NCI-H82 treated with DMSO at 0.1 percent for 48 hours (cell line): ENCODE measurements around the gene FAT3.

Source experiments
- DNase-seq: peaks from one replicate; lab custom pipeline; 2025; ENCODE audit not compliant: unreplicated experiment; lab: John Stamatoyannopoulos, UW

Gene FAT3

GRCh38 chr11:92224407-92225124 is at the start of gene FAT3:
Gene FAT3 (plus strand): TSS chr11:92224818. CDS start chr11:92352113, 127,295 bp downstream.
- DNase-seq = no peak

- DNase-seq = no peak
Observed at GRCh38 chr11:92179017-92179670, 45.5 kb upstream of the FAT3 start.

GRCh38 chr11:92180226-92180625 is 44.4 kb upstream of the FAT3 start:
- no peak for DNase-seq

- DNase-seq = no peak
Observed at GRCh38 chr11:92180664-92181251, 43.9 kb upstream of the FAT3 start.

- no peak for DNase-seq
Observed at GRCh38 chr11:92190535-92191206, 33.9 kb upstream of the FAT3 start.

- no peak for DNase-seq
Observed at GRCh38 chr11:92192141-92192540, 32.5 kb upstream of the FAT3 start.

GRCh38 chr11:92198268-92198667 is 26.4 kb upstream of the FAT3 start:
- DNase-seq = peak; percentile 0

GRCh38 chr11:92199991-92200390 is 24.6 kb upstream of the FAT3 start:
- DNase-seq = peak; percentile 88

GRCh38 chr11:92204731-92205130 is 19.9 kb upstream of the FAT3 start:
- no peak for DNase-seq

- DNase-seq = no peak
Observed at GRCh38 chr11:92206441-92206840, 18.2 kb upstream of the FAT3 start.

- DNase-seq = no peak
Observed at GRCh38 chr11:92211576-92212167, 12.9 kb upstream of the FAT3 start.

- no peak for DNase-seq
Observed at GRCh38 chr11:92212530-92212929, 12.1 kb upstream of the FAT3 start.

GRCh38 chr11:92216789-92217188 is 7.8 kb upstream of the FAT3 start:
- DNase-seq = no peak

GRCh38 chr11:92219476-92219875 is 5.1 kb upstream of the FAT3 start:
- no peak for DNase-seq

- no peak for DNase-seq
Observed at GRCh38 chr11:92222701-92223100, 1.9 kb upstream of the FAT3 start.

GRCh38 chr11:92224054-92224406 is 588 bp upstream of the FAT3 start:
- DNase-seq = no peak

GRCh38 chr11:92225125-92225567 is 528 bp downstream of the FAT3 start:
- no peak for DNase-seq

GRCh38 chr11:92225568-92226330 is 1.1 kb downstream of the FAT3 start:
- DNase-seq = no peak

GRCh38 chr11:92226331-92227229 is 2.0 kb downstream of the FAT3 start:
- no peak for DNase-seq
